HepG2 (cell line): ENCODE measurements around the gene RBM12. TPM values are rescaled to one million over a fixed set of nuclear protein-coding genes. Genes with fewer than 3 reads are reported as not detected.

Source experiments
- CBX5 ChIP-seq: sonication (generic); formaldehyde crosslinking; IDR thresholded peaks from 2 replicates; pipeline ENCODE4 v1.4.0; 2020; ENCODE audit warnings: missing genetic modification reagents, borderline replicate concordance
- HNRNPL ChIP-seq: fragments of 200-400 bp; formaldehyde crosslinking; IDR thresholded peaks from 2 replicates; pipeline ENCODE4 v1.6.1; 2017; ENCODE audit warnings: mild to moderate bottlenecking, low read depth, low read length
- HOXD1 ChIP-seq: sonication (generic); formaldehyde crosslinking; IDR thresholded peaks from 2 replicates; pipeline ENCODE4 v1.5.0; 2020; ENCODE audit warnings: missing genetic modification reagents
- KDM3A ChIP-seq: IDR thresholded peaks from 2 replicates; pipeline ENCODE4 v1.6.1; 2018; ENCODE audit warnings: low read depth, missing compliant biosample characterization
- MYC ChIP-seq: sonication (generic); formaldehyde crosslinking; IDR thresholded peaks from 2 replicates; pipeline ENCODE4 v1.9.0; 2021; ENCODE audit warnings: missing genetic modification reagents, borderline replicate concordance
- PHF20 ChIP-seq: sonication (generic); formaldehyde crosslinking; IDR thresholded peaks from 2 replicates; pipeline ENCODE4 v1.5.0; 2020; ENCODE audit warnings: mild to moderate bottlenecking, missing genetic modification reagents
- RCOR2 ChIP-seq: IDR thresholded peaks from 2 replicates; pipeline ENCODE4 v1.6.1; 2016; ENCODE audit warnings: missing biosample characterization, missing genetic modification reagents
- RFX1 ChIP-seq: fragments of 450-650 bp; IDR thresholded peaks from 2 replicates; pipeline ENCODE4 v1.6.1; 2017
- SYNCRIP ChIP-seq: fragments of 200-400 bp; formaldehyde crosslinking; IDR thresholded peaks from 2 replicates; pipeline ENCODE4 v1.6.1; 2018; ENCODE audit warnings: mild to moderate bottlenecking, low read depth, low read length; ENCODE audit not compliant: insufficient read depth
- TEAD2 ChIP-seq: sonication (generic); formaldehyde crosslinking; IDR thresholded peaks from 2 replicates; pipeline ENCODE4 v1.9.0; 2021; ENCODE audit warnings: missing genetic modification reagents
- ZFP82 ChIP-seq: sonication (generic); formaldehyde crosslinking; IDR thresholded peaks from 2 replicates; pipeline ENCODE4 v1.5.1; 2020; ENCODE audit warnings: mild to moderate bottlenecking, missing genetic modification reagents, borderline replicate concordance
- ZNF292 ChIP-seq: sonication (generic); formaldehyde crosslinking; IDR thresholded peaks from 2 replicates; pipeline ENCODE4 v1.8.1; 2022; ENCODE audit warnings: mild to moderate bottlenecking, low read depth, missing genetic modification reagents, borderline replicate concordance
- ZNF354B ChIP-seq: sonication (generic); formaldehyde crosslinking; IDR thresholded peaks from 2 replicates; pipeline ENCODE4 v1.8.0; 2022; ENCODE audit warnings: mild to moderate bottlenecking, missing genetic modification reagents
- ZNF552 ChIP-seq: sonication (generic); formaldehyde crosslinking; IDR thresholded peaks from 2 replicates; pipeline ENCODE4 v1.9.0; 2022; ENCODE audit warnings: missing genetic modification reagents, mild to moderate bottlenecking, borderline replicate concordance
- ZNF850 ChIP-seq: sonication (generic); formaldehyde crosslinking; conservative IDR thresholded peaks from 2 replicates; pipeline ENCODE4 v1.9.0; 2021; ENCODE audit warnings: mild to moderate bottlenecking, missing genetic modification reagents
- polyA plus RNA-seq, 8 experiments: library from polyadenylated mRNA; depleted of rRNA in 3 of 8; stranded (reverse) in 7 of 8; unstranded in 1 of 8; fragments of >200 nt; fragmentation: Illumina TruSeq in 4 of 8; extraction: Trizol in 4 of 8; gene quantifications; 2 replicates each; pipeline versions ENCODE4 v1.2.1 to v1.2.3, GENCODE V29; 2011 to 2016; ENCODE audit warnings: low read depth in 4 of 8, missing spikeins in 1 of 8, mixed read lengths in 1 of 8; ENCODE audit not compliant: insufficient read depth in 1 of 8
- total RNA-seq, 5 experiments: library from RNA; depleted of rRNA; stranded (reverse); fragments of >200 nt; fragmentation: Illumina TruSeq; extraction: Trizol; gene quantifications; 2 replicates each; pipeline ENCODE4 v1.2.3, GENCODE V29; 2016; ENCODE audit warnings: low read depth in 1 of 5
- TF ChIP-seq, protein P1 (sequence below), 2 experiments: sonication (generic) in 1 of 2; formaldehyde crosslinking in 1 of 2; IDR thresholded peaks; 2 replicates each; pipeline versions ENCODE4 v1.6.1 to v1.9.0; 2014 to 2022; ENCODE audit warnings: antibody characterized with exemption in 1 of 2, borderline replicate concordance in 1 of 2, inconsistent platforms in 1 of 2, low read depth in 1 of 2, missing genetic modification reagents in 1 of 2
- TF ChIP-seq, protein P2 (sequence below): sonication (generic); formaldehyde crosslinking; IDR thresholded peaks from 2 replicates; pipeline ENCODE4 v1.9.0; 2021; ENCODE audit warnings: mild to moderate bottlenecking, missing genetic modification reagents

The RBM12 gene
- total and polyA plus RNA-seq, 2 of the 13 experiments (the other 11 are each of a cell fraction or from before 2014, with no cell fraction given): 97.9 to 104 TPM

DNA sequence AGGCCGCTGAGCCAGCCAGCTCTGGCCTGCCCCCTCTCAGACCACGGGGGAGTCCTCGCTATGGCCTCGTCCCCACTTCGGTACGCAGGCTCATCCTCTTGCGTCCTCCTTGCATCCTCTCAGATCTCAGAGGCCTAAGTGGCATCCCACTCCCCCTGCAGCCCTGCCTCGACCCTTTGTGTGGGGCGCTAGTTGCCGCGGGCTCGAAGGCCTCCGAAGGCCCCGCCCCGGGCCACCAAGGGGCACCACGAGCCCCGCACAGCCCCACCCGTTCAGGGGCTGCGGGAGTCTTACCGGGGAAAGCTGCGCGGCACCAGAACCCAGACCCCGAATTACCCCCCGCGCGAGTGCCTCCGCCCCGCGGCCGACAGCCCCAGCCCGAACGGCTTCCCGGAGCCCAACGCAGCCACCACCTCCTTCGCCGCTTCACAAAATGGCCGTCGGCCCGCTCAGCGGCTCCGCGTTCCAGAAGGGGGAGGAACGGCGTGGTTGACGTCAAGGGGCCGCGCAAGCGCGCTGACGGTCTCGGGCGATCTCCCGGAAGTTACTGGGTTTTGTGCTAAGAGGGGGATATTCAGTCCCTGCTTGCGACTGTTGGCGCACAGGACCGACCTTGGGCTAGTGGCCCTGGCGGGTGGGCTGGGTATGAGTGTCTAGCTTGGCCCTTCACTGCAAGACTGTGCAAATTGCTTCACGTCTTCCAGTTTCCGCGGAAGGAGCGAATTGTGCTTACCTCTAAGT lies at the start of gene RBM12, which contains the start of gene CPNE1 (continued):
- TF ChIP-seq, protein P1, sequence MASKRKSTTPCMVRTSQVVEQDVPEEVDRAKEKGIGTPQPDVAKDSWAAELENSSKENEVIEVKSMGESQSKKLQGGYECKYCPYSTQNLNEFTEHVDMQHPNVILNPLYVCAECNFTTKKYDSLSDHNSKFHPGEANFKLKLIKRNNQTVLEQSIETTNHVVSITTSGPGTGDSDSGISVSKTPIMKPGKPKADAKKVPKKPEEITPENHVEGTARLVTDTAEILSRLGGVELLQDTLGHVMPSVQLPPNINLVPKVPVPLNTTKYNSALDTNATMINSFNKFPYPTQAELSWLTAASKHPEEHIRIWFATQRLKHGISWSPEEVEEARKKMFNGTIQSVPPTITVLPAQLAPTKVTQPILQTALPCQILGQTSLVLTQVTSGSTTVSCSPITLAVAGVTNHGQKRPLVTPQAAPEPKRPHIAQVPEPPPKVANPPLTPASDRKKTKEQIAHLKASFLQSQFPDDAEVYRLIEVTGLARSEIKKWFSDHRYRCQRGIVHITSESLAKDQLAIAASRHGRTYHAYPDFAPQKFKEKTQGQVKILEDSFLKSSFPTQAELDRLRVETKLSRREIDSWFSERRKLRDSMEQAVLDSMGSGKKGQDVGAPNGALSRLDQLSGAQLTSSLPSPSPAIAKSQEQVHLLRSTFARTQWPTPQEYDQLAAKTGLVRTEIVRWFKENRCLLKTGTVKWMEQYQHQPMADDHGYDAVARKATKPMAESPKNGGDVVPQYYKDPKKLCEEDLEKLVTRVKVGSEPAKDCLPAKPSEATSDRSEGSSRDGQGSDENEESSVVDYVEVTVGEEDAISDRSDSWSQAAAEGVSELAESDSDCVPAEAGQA (IDR thresholded peaks at IDR 0.05; ENCODE audit: low read depth): peak; percentile 98
- TF ChIP-seq, protein P1 (CRISPR knock-in tag; IDR thresholded peaks at IDR 0.05; ENCODE audit: borderline replicate concordance): no peak; the same call in 1 of the 2 replicates
- TF ChIP-seq ZNF552 (CRISPR knock-in tag) (peak; percentile 77; the same call in 1 of the 2 replicates), TEAD2 (CRISPR knock-in tag) (no peak; the same call in 1 of the 2 replicates), ZNF850 (peak; percentile 86; the same call in 1 of the 2 replicates), HNRNPL (peak; percentile 83), SYNCRIP (no peak), ZNF292 (CRISPR knock-in tag) (peak; percentile 21; the same call in 1 of the 2 replicates), PHF20 (CRISPR knock-in tag) (peak; percentile 93), KDM3A (peak; percentile 88), CBX5 (CRISPR knock-in tag) (peak; percentile 76; the same call in 1 of the 2 replicates), ZNF354B (CRISPR knock-in tag) (peak; percentile 95), ZFP82 (CRISPR knock-in tag) (peak; percentile 99), RFX1 (no peak), MYC (CRISPR knock-in tag) (peak; percentile 98), HOXD1 (CRISPR knock-in tag) (peak; percentile 75; the same call in 1 of the 2 replicates), RCOR2 (CRISPR knock-in tag) (no peak; the same call in 1 of the 2 replicates)
- TF ChIP-seq, protein P2, sequence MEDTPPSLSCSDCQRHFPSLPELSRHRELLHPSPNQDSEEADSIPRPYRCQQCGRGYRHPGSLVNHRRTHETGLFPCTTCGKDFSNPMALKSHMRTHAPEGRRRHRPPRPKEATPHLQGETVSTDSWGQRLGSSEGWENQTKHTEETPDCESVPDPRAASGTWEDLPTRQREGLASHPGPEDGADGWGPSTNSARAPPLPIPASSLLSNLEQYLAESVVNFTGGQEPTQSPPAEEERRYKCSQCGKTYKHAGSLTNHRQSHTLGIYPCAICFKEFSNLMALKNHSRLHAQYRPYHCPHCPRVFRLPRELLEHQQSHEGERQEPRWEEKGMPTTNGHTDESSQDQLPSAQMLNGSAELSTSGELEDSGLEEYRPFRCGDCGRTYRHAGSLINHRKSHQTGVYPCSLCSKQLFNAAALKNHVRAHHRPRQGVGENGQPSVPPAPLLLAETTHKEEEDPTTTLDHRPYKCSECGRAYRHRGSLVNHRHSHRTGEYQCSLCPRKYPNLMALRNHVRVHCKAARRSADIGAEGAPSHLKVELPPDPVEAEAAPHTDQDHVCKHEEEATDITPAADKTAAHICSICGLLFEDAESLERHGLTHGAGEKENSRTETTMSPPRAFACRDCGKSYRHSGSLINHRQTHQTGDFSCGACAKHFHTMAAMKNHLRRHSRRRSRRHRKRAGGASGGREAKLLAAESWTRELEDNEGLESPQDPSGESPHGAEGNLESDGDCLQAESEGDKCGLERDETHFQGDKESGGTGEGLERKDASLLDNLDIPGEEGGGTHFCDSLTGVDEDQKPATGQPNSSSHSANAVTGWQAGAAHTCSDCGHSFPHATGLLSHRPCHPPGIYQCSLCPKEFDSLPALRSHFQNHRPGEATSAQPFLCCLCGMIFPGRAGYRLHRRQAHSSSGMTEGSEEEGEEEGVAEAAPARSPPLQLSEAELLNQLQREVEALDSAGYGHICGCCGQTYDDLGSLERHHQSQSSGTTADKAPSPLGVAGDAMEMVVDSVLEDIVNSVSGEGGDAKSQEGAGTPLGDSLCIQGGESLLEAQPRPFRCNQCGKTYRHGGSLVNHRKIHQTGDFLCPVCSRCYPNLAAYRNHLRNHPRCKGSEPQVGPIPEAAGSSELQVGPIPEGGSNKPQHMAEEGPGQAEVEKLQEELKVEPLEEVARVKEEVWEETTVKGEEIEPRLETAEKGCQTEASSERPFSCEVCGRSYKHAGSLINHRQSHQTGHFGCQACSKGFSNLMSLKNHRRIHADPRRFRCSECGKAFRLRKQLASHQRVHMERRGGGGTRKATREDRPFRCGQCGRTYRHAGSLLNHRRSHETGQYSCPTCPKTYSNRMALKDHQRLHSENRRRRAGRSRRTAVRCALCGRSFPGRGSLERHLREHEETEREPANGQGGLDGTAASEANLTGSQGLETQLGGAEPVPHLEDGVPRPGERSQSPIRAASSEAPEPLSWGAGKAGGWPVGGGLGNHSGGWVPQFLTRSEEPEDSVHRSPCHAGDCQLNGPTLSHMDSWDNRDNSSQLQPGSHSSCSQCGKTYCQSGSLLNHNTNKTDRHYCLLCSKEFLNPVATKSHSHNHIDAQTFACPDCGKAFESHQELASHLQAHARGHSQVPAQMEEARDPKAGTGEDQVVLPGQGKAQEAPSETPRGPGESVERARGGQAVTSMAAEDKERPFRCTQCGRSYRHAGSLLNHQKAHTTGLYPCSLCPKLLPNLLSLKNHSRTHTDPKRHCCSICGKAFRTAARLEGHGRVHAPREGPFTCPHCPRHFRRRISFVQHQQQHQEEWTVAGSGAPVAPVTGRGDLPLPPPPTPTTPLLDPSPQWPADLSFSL: no peak
